Measurements from ENCODE around the gene DKK3. TPM values are rescaled to one million over a fixed set of nuclear protein-coding genes. Genes with fewer than 3 reads are reported as not detected.

The DKK3 gene
- total and polyA plus RNA-seq, 2 of the 13 experiments (the other 11 are each of a cell fraction or from before 2014, with no cell fraction given): 0.09 to 0.67 TPM

DNA sequence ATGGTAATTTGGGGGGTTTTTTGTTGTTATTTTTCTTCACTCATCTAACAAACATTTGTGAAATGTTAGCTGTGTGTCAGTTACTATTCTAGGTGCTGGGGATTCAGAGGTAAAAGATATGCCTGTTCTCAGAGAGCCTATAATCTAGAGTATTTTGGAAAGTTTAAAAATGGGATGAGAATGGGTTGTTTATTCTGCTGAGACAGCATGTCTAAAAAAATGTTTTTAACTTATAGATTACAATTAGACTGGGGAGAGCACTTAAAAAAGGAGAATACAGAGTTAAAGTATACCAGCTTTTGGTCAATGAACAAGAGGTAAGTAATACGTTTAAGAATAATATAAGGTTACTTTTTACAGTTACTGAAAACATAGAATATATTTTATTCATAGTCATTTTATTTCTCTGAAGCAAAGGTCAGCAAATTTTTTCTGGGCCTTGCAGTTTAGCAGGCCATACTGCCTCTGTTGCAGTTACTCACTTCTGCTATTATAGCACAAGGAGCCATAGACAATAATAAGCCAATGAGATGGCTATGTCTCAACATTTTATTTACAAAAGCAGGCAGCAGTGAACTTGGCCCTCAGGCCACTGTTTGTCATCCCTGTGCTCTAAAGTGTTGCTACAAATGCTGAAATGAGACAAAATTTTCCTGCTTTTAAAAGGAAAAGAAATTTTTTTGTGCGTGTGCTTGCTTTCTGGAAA, 60.0 kb downstream of the DKK3 start:
- Histone ChIP-seq H3K27ac (ENCODE audit: extremely low read length, insufficient read depth, low read length) (no peak overlapping the region), H4K20me1 (ENCODE audit: insufficient read depth, low read length) (peaks cover 3% of the 10 kb centered on the region; the same call in 1 of the 2 replicates), H3K79me2 (ENCODE audit: insufficient read depth, low read length) (no peaks in the 10 kb centered on the region), H2AFZ (ENCODE audit: low read length) (no peak overlapping the region), H3K4me3 (replicated peaks in 1 of 3; ENCODE audit: insufficient read depth in 1 of 3, low read depth in 2 of 3, low read length in 3 of 3) (0 out of 6 replicates have a peak overlapping the region, but pooled peaks of 1 of the 3 experiments have one; percentile 14), H3K36me3 (replicated peaks in 1 of 2; ENCODE audit: control insufficient read depth in 1 of 2, insufficient read depth in 2 of 2, low read length in 2 of 2) (peaks cover 4 to 25% of the 10 kb centered on the region in 2 experiments), H3K9ac (ENCODE audit: insufficient read depth, low read depth, low read length) (no peak overlapping the region), H3K4me1 (ENCODE audit: insufficient read depth, low read length) (peaks cover 17% of the 10 kb centered on the region), H3K27me3 (ENCODE audit: control insufficient read depth in 1 of 2, insufficient read depth in 2 of 2, low read length in 2 of 2) (no peaks in the 10 kb centered on the region), H3K9me3 (ENCODE audit: low read length) (no peaks in the 10 kb centered on the region), H3K4me2 (ENCODE audit: low read depth, low read length) (no peak overlapping the region)
- POLR2A ChIA-PET: no interaction called here
- CTCF ChIA-PET (ENCODE audit: low intra/inter-chr PET ratio, low total read pairs): no interaction called here
- in situ Hi-C loops (cut with HindIII; ENCODE audit: extremely low pct_ligation_motif_present, low pct_unique_long_range_greater_than_20kb) (no loop called here), intact Hi-C loops (cut with micrococcal nuclease; ENCODE audit: unreplicated experiment) (no loop called here)
- peak; percentile 63 for DNase-seq (ENCODE audit: low spot score)
- no peak for FAIRE-seq
- no TSS peak for BruUV-seq (replicated peaks)
- ATAC-seq: peak; percentile 97
- WGBS (ENCODE audit: low lambda C conversion rate): 79% methylated on average over 2 of the region's 2 CpGs
- TF ChIP-seq, protein P1, sequence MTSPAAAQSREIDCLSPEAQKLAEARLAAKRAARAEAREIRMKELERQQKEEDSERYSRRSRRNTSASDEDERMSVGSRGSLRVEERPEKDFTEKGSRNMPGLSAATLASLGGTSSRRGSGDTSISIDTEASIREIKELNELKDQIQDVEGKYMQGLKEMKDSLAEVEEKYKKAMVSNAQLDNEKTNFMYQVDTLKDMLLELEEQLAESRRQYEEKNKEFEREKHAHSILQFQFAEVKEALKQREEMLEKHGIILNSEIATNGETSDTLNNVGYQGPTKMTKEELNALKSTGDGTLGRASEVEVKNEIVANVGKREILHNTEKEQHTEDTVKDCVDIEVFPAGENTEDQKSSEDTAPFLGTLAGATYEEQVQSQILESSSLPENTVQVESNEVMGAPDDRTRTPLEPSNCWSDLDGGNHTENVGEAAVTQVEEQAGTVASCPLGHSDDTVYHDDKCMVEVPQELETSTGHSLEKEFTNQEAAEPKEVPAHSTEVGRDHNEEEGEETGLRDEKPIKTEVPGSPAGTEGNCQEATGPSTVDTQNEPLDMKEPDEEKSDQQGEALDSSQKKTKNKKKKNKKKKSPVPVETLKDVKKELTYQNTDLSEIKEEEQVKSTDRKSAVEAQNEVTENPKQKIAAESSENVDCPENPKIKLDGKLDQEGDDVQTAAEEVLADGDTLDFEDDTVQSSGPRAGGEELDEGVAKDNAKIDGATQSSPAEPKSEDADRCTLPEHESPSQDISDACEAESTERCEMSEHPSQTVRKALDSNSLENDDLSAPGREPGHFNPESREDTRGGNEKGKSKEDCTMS (CRISPR knock-in tag; conservative IDR thresholded peaks at IDR 0.05): no peak
- TF ChIP-seq TEAD3 (CRISPR knock-in tag; optimal IDR thresholded peaks at IDR 0.05; ENCODE audit: borderline replicate concordance): peak; percentile 13
- TF ChIP-seq TGIF2 (CRISPR knock-in tag; IDR thresholded peaks at IDR 0.05): no peak
- peak; percentile 85 for TF ChIP-seq MAFF (IDR thresholded peaks at IDR 0.05; ENCODE audit: low read depth, low read length)
- peak; percentile 60 for TF ChIP-seq CEBPG (CRISPR knock-in tag; IDR thresholded peaks at IDR 0.05)
- TF ChIP-seq, protein P2, sequence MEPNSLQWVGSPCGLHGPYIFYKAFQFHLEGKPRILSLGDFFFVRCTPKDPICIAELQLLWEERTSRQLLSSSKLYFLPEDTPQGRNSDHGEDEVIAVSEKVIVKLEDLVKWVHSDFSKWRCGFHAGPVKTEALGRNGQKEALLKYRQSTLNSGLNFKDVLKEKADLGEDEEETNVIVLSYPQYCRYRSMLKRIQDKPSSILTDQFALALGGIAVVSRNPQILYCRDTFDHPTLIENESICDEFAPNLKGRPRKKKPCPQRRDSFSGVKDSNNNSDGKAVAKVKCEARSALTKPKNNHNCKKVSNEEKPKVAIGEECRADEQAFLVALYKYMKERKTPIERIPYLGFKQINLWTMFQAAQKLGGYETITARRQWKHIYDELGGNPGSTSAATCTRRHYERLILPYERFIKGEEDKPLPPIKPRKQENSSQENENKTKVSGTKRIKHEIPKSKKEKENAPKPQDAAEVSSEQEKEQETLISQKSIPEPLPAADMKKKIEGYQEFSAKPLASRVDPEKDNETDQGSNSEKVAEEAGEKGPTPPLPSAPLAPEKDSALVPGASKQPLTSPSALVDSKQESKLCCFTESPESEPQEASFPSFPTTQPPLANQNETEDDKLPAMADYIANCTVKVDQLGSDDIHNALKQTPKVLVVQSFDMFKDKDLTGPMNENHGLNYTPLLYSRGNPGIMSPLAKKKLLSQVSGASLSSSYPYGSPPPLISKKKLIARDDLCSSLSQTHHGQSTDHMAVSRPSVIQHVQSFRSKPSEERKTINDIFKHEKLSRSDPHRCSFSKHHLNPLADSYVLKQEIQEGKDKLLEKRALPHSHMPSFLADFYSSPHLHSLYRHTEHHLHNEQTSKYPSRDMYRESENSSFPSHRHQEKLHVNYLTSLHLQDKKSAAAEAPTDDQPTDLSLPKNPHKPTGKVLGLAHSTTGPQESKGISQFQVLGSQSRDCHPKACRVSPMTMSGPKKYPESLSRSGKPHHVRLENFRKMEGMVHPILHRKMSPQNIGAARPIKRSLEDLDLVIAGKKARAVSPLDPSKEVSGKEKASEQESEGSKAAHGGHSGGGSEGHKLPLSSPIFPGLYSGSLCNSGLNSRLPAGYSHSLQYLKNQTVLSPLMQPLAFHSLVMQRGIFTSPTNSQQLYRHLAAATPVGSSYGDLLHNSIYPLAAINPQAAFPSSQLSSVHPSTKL (CRISPR knock-in tag; IDR thresholded peaks at IDR 0.05): peak; percentile 65
- peak; percentile 54 for TF ChIP-seq TBL1XR1 (IDR thresholded peaks at IDR 0.05; ENCODE audit: borderline replicate concordance, low read length, partially characterized antibody)
- no peak for TF ChIP-seq ZNF790 (CRISPR knock-in tag; IDR thresholded peaks at IDR 0.05; ENCODE audit: borderline replicate concordance)
- TF ChIP-seq SAP130 (CRISPR knock-in tag; IDR thresholded peaks at IDR 0.05; ENCODE audit: low read depth): peak; percentile 20; the same call in 1 of the 2 replicates
- no peak for TF ChIP-seq CC2D1A (CRISPR knock-in tag; IDR thresholded peaks at IDR 0.05)
- TF ChIP-seq ZNF557 (CRISPR knock-in tag; IDR thresholded peaks at IDR 0.05): no peak
- TF ChIP-seq, protein P3, sequence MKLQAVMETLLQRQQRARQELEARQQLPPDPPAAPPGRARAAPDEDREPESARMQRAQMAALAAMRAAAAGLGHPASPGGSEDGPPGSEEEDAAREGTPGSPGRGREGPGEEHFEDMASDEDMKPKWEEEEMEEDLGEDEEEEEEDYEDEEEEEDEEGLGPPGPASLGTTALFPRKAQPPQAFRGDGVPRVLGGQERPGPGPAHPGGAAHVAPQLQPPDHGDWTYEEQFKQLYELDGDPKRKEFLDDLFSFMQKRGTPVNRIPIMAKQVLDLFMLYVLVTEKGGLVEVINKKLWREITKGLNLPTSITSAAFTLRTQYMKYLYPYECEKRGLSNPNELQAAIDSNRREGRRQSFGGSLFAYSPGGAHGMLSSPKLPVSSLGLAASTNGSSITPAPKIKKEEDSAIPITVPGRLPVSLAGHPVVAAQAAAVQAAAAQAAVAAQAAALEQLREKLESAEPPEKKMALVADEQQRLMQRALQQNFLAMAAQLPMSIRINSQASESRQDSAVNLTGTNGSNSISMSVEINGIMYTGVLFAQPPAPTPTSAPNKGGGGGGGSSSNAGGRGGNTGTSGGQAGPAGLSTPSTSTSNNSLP (IDR thresholded peaks at IDR 0.05; ENCODE audit: low read depth, low read length): 0 out of 2 replicates have a peak, but pooled peaks have one; percentile 50
- no peak for TF ChIP-seq FOXP1 (IDR thresholded peaks at IDR 0.05)
- TF ChIP-seq FOXP1 (CRISPR knock-in tag; IDR thresholded peaks at IDR 0.05): no peak
- TF ChIP-seq FOXK1 (CRISPR knock-in tag; IDR thresholded peaks at IDR 0.05; ENCODE audit: borderline replicate concordance, low read depth): no peak
- TF ChIP-seq HOXA7 (CRISPR knock-in tag; IDR thresholded peaks at IDR 0.05): no peak
- TF ChIP-seq SOX6 (IDR thresholded peaks at IDR 0.05): no peak
- TF ChIP-seq SOX6 (CRISPR knock-in tag; IDR thresholded peaks at IDR 0.05): peak; percentile 51; the same call in 1 of the 2 replicates

Data from HepG2 (cell line).